AG08395 (cell line): ENCODE data around the gene PHAX.
A peak's percentile ranks its signal among the peaks of the same experiment; 100 is the strongest.
"Not testable (repeated sequence)": the region's sequence is repeated elsewhere in the genome, so short reads cannot be mapped to it uniquely, and the experiment has no call there.

Source experiments
- DNase-seq: peaks from one replicate; pipeline ENCODE4 v3.0.0; 2012; ENCODE audit warnings: mixed read lengths, low spot score

The PHAX gene

DNA sequence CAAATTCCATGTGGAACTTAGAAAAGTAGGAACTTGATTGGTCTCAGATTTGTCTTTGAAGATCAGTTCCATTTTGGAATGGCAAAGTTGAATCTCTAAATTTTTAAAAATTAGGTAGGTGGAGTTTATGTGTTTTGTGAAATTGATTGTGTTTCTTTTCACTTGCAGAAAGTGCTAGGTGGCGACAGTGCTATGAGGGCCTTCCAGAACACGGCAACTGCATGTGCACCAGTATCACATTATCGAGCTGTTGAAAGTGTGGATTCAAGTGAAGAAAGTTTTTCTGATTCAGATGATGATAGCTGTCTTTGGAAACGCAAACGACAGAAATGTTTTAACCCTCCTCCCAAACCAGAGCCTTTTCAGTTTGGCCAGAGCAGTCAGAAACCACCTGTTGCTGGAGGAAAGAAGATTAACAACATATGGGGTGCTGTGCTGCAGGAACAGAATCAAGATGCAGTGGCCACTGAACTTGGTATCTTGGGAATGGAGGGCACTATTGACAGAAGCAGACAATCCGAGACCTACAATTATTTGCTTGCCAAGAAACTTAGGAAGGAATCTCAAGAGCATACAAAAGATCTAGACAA is 2.8 kb downstream of the PHAX start:
- no peak for DNase-seq

DNA sequence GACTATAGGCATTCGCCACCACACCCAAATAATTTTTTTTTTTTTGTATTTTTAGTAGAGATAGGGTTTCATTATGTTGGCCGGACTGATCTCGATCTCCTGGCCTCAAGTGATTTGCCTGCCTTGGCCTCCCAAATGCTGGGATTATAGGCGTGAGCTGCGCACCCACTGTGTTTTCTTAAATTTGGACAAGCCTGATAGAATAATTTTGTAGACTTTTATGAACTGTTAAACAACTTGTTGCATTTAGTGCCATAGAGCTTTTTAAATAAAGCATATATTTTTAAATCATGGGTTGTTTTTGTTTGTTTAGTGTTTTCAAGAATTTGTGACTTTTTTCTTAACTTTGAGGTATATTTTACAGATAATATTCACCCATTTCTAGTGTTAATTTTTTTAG is 4.8 kb downstream of the PHAX start:
- DNase-seq = no peak

DNA sequence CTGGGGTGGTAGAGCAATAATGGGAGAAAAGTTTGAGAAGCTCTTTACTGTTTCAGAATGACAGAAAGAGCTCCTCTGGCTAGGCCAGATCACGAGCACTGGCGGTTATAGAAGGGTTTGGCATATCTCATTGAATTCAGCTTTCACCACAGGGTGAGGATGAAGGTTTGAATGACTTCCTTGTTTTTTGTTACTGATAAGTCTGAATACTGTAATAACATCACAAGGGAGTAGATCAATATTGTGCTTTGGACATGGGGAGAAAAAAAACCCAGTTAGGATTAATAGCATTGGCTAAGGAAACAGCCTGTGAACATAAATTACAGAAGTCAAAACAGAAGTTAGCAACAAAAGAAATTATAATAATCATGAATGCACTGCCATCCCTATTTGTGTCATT is 9.4 kb downstream of the PHAX start:
- DNase-seq = no peak

DNA sequence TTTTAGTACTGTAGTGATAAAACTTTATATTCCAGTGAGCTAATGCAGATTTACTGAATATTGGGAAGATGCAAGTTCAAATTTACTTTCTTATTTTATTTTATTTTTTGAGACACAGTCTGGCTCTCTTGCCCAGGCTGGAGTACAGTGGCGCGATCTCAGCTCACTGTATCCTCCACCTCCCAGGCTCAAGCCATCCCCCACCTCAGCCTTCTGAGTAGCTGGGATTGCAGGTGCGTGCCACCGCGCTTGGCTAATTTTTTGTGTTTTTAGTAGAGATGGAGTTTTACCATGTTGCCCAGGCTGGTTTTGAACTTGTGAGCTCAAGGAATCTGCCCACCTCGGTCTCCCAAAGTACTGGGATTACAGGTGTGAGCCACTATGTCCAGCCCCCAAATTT is 9.9 kb downstream of the PHAX start:
- no peak for DNase-seq

DNA sequence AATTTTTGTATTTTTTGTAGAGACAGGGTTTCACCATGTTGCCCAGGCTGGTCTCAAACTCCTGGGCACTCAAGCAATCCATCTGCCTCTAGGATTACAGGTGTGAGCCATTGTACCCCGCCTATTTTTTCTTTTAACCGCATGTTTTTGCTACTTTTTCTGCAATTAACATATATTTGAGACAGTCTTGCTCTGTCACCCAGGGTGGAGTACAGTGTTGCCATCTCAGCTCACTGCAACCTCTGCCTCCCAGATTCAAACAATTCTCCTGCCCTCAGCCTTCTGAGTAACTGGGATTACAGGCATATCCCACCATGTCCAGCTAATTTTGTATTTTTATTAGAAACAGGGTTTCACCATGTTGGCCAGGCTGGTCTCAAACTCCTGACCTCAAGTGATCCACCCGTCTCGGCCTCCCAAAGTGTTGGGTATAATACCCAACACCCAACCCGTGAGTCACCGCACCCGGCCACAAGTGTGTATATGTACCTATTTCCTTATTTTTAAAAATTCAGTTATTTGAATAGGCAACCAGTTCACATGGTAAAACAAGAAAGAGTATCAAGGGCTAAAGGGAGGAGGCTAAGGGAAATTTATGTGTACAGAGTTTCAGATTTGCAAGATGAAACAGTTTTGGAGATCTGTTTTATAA is 13.3 kb downstream of the PHAX start:
- DNase-seq = no peak

DNA sequence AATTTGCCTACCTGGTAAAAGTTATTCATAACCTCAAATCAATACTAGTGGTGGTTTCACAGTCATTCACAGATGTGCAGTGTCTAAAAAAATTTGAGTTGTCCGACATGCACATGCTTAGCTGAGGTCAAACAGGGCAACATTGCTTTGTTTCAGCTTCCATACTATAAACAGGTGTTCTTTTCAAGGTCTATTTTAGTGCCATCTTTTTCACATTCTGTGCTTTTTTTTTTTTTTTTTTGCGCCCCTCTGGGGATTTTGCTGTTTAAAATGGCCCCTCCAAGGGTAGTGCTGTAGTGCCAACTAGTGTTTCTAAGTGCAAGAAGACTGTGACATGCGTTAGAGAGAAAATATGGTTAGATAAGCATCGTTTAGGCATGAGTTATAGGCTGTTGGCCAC is 14.5 kb downstream of the PHAX start:
- DNase-seq = no peak

DNA sequence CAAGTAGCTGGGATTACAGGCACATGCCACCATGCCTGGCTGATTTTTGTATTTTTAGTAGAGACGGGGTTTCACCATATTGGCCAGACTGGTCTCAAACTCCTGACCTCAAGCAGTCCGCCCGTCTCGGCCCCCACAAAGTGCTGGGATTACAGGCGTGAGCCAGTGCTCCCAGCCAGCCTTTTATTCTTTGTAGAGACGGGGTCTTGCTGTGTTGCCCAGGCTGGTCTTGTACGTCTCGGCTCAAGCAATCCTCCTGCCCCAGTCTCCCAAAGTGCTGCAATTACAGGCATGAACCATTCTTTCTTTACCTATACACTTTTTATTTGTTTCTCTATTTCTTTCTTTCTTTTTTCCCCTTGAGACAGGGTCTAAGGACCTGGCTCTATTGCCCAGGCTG is 16.9 kb downstream of the PHAX start:
- not testable (repeated sequence) for DNase-seq

DNA sequence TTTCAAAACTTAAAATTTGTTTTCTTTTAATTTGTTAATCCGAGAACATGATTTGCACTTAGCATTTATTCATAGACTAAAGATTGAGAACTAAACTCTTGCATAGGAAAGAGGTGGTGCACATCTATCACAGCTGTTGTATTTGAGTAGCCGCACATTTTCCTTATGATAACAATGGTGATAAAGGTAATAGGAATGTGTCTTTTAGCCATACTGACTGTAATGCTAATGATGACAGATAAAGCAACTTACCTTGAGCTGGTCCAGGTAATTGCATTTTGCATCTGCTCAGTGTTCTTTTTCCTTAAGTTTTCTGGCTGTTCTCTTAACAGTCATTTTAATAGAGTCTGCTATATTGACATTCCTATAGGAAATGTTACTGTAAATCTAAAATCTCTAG is 19.0 kb downstream of the PHAX start:
- no peak for DNase-seq

DNA sequence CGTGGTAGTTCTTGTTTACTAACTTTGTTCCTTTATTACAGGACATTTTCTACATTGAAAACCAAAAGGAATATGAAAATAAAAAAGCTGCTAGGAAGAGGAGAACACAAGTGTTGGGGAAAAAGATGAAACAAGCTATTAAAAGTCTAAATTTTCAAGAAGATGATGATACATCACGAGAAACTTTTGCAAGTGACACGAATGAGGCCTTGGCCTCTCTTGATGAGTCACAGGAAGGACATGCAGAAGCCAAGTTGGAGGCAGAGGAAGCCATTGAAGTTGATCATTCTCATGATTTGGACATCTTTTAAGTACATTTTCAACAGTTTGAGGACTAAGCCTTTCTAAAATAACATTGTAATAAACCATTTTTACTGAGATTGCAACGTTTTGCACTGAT is 23.8 kb downstream of the PHAX start:
- peak; percentile 87 for DNase-seq

DNA sequence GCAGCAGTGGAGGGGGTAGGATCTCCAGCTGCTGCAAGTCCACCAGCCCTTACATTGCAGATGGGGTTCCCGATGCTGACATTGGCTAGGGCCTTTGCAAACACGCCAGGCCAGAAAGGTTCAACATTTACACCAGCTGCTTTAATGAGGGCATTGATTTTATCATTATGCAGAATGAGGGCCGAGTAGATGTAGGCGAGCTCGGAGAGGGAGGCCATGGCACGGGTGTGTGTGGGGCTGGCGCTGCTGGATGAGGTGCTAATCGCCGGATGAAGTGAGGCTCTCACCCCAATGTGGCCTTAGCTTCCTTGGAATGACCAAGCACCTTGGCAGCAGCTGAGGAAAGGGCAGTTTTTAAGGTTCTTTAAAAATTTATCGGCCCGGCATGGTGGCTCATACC is 27.4 kb downstream of the PHAX start:
- no peak for DNase-seq

DNA sequence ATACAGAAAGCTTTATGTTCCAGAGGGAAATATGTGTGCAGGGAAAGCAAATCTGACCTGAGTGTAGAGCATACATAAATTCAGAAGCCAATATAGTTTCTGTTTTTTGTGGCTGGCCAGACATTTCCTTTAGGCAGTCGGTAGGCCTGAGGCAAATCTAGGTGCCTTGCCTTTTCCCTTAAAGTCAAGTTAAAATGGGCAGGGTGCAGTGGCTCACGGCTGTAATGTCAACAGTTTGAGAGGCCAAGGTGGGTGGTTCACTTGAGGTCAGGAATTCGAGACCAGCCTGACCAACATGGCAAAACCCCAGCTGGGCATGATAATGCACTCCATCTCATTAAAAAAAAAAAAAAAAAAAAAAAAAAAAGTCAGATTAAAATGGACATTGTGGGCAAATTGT is 31.2 kb downstream of the PHAX start:
- DNase-seq = no peak

DNA sequence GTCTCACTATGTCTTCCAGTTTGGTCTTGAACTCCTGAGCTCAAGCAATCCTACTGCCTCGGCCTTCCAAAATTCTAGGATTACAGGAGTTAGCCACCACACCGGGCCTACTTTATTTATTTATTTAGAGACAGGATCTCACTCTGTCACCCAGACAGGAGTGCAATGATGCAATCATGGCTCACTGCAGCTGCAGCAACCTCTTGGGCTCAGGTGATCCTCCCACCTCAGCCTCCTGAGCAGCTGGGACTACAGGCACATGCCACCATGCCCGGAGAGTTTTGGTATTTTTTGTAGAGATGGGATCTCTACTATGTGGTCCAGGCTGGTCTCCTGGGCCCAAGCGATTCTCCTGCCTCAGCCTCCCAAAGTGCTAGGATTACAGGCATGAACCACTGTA is 32.8 kb downstream of the PHAX start:
- DNase-seq = no peak

DNA sequence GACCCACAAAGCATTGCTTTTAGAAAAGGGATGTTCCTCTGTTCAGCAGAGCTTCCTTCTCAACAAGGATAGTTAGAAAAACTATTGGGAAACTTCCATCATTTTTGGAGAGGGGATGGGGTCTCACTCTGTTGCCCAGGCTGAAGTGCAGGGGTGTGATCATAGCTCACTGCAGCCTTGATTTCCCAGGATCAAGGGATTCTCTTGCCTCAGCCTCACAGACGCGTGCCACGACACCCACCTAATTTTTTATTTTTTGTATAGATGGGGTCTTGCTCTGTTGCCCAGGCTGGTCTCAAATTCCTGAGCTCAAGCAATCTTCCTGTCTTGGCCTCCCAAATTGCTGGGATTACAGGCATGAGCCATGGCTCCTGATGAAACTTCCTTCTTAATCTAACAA is 34.8 kb downstream of the PHAX start:
- no peak for DNase-seq

DNA sequence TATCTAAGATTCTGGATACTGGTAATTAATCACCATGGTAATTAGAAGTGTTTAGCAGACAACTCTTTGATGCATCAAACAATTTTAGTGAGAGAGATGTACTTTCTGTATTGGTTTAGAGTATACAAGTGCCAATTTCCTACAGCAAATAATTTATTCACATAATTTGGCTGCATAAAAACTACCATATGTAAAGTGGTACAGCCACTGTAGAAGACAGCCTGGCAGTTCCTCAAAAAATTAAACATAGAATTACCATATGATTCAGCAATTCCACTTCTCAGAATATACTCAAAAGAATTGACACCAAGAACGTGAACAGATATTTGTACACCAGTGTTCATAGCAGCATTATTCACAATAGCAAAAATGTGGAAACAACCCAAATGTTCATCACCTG is 36.2 kb downstream of the PHAX start:
- DNase-seq = no peak

DNA sequence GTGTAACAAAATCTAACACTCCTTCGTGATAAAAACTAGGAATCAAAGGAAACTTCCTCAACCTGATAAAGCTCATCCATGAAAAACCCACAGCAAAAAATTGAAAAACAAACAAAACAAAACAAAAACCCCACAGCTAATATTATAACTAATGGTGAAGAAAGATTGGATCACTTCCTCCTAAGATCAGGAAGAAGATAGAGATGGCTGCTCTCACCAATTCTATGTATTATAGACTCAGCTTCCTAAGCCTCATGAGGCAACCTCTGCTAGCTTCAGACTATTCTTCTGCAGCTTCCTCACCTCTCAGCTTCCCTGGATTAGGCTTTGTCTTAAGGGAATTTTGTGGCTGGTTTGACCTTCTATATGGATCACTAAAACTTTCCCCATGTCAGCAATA is 40.1 kb downstream of the PHAX start:
- DNase-seq = no peak

DNA sequence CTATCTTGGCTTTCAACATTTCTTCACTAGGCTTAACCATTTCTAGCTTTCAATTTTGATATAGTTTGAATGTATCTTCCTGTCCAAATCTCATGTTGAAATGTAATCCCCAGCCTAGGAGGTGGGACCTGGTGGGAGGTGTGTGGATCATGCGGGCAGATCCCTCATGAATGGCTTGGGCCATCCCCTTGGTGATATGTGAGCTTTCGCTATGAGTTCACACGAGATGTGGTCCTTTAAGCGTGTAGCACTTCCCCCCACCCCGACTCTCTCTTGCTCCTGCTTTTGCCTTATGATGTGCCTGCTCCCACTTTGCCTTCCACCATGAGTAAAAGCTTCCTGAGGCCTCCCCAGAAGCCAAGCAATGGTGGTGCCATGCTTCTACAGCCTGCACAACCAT is 40.6 kb downstream of the PHAX start:
- no peak for DNase-seq

DNA sequence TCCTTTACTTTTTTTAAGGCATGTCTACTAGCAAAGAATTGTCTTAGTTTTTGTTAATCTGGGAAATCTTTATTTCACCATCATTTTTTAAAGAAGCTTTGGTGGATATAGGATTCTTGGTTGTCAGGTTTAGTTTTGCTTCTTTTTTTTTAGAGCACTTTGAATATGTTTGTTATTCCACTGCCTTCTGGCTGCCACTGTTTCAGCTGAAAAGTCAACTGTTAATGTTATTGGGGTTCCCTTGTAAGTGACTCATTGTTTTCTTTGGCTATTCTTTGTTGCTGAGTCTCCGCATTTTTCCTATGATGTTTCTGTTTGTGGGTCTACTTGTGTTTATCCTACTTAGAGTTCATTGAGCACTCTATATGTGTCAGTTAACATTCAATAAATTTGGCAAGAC is 44.4 kb downstream of the PHAX start:
- DNase-seq = no peak

DNA sequence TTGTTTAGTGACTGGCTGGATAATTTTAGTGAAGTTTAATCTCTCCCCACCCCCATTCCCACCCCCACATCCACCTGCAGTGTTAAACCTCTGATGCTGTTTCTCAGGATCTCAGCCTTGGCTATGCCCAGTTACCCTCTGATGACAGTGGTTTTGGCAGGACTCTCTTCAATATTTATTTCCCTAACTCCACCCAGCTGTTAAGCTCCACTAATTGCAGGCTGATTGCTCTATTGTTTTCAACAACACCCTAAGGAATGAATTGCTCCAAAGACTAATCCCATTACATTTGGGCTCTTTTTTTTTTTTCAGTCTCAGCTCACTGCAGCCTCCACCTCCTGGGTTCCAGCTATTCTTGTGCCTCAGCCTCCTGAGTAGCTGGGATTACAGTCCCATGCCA is 46.3 kb downstream of the PHAX start:
- no peak for DNase-seq

DNA sequence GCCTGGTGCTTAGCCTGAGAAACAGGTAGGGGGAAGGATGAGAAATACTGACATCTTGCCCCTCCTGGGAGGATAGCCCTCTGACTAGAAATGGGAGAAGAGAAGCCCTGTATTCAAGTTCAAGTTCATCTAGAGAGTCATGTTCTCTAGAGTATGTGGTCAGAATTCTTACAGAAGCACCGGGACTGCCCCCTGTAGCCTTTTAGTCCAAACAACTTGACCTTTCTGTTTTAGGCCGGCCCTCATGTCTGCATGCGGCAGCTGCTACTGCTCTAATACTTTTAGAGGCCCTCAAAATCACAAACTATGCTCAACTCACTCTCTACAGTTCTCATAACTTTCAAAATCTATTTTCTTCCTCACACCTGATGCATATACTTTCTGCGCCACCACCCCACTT is 47.7 kb downstream of the PHAX start:
- DNase-seq = no peak

DNA sequence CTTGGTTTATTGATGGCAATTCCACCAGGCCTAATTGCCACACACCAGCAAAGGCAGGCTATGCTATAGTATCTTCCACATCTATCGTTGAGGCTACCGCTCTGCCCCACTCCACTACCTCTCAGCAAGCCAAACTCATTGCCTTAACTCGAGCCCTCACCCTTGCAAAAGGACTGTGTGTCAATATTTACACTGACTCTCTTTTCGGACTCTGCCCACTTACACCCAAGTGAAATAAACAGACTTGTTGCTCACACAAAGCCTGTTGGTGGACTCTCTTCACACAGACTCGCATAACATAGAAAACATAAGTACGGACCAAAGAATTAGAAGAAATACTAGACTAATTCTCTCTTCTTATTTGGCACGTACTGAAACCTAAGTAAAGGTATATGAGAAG is 48.3 kb downstream of the PHAX start:
- DNase-seq = not testable (repeated sequence)

DNA sequence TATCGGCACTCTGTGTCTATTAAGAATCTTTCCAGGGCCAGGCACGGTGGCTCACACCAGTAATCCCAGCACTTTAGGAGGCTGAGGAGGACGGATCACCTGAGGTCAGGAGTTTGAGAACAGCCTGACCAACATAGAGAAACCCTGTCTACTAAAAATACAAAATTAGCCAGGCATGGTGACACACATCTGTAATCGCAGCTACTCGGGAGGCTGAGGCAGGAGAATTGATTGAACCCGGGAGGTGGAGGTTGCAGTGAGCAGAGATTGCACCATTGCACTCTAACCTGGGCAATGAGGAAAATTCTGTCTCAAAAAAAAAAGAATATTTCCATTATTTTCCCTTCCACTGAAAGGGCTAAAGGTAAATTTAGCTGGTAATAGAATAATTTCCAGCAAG is 49.0 kb downstream of the PHAX start:
- DNase-seq = not testable (repeated sequence)

DNA sequence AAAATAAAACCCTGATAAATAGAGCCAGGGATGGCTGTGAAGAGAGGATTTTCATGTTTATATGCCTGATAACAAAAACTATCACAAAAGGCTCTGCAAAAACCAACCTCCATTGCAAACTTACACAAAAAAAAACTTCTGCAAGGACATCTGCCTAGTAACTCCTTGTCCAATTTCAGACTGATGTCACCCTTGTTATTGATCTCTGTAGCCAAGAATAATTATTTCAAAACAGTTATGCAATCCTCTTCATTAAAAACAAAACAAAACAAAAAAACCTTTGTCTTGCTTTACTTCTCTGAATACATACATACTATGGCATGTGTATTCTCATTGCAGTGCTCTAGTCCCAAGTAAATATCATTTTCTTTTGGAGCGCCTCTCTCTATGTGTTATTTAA is 49.7 kb downstream of the PHAX start:
- no peak for DNase-seq

DNA sequence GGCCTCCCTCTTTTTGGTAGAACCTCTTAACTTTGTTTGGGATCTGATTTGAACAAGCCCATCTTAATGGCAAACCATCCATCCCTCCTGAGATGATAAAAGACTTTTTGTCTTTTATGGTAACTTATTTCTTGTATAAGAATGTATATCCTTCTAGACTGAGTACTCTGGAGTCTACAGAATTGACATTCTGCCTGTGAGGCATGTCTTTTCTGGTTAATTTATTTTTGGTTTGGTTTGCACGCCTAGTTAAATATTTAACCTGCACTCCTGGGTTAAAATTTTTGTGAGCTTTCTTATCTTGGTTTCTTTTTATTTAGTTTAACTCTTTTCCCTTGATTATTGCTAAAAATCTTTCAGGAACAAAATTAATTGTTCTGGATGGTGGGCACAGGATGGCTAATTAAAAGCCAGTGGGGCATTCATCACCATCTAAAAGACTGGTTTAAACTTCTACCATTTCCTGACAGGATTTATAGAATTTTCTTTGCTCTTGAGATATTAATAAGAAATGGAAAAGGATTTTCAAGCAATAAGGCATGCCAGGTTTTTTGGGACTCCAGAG is 50.3 kb downstream of the PHAX start:
- no peak for DNase-seq

DNA sequence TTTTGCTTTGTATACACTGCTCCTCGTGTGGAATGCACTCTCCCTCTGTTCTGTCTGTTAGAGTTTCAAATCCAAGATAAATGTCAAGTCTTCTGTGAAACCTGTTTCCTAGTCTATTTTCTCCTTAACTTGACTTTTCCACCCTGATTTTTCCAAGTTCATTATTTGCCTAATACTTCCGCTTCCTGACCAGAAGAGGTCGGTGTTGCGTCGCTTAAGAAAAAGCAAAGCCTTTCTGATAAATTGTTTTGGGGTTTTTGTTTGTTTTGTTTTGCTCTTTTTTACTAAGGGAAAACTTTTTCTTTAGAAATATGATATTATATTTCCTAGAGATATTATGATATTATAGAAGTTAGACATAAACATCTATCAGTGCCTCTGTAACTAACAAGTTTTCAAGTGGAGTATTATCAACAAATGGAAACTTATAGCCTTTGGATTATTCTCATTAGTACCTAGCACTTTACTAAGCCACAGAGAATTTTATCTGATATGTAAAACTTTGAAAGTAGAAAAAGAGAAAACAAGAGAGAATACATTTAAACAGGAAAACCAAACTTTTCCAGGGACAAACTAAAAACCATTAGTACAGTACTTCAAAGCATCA is 55.8 kb downstream of the PHAX start:
- peak; percentile 58 for DNase-seq
